Muscle layer of colon (tissue), 2 donors: ENCODE measurements around the gene L1TD1.
"Not testable (repeated sequence)": the region's sequence is repeated elsewhere in the genome, so short reads cannot be mapped to it uniquely, and the experiment has no call there.

ENCODE experiments used
- H3K27ac ChIP-seq: one replicate; pipeline ENCODE4 v1.7.0; 2013; ENCODE audit warnings: low read depth, mild to moderate bottlenecking, low read length, moderate library complexity
- H3K27me3 ChIP-seq, 2 donors: one replicate each; pipeline ENCODE4 v1.7.0; 2013; ENCODE audit warnings: low read length in 2 of 2, mild to moderate bottlenecking in 2 of 2; ENCODE audit not compliant: insufficient read depth in 2 of 2, control insufficient read depth in 1 of 2
- H3K36me3 ChIP-seq: one replicate; pipeline ENCODE4 v1.7.0; 2013; ENCODE audit warnings: mild to moderate bottlenecking, low read length; ENCODE audit not compliant: insufficient read depth
- H3K4me1 ChIP-seq: one replicate; pipeline ENCODE4 v1.7.0; 2013; ENCODE audit warnings: mild to moderate bottlenecking, low read length; ENCODE audit not compliant: insufficient read depth
- H3K4me3 ChIP-seq, 2 donors: one replicate each; pipeline ENCODE4 v1.7.0; 2013; ENCODE audit warnings: low read length in 2 of 2, low read depth in 1 of 2, mild to moderate bottlenecking in 1 of 2, moderate library complexity in 1 of 2
- H3K9ac ChIP-seq: one replicate; pipeline ENCODE4 v1.7.0; 2013; ENCODE audit warnings: low read length
- H3K9me3 ChIP-seq: one replicate; pipeline ENCODE4 v1.7.0; 2013; ENCODE audit warnings: mild to moderate bottlenecking, low read length
- donor health status: abdominal sarcoma.
- donor health status: Adenocarcinoma of cecum.

L1TD1 gene

DNA sequence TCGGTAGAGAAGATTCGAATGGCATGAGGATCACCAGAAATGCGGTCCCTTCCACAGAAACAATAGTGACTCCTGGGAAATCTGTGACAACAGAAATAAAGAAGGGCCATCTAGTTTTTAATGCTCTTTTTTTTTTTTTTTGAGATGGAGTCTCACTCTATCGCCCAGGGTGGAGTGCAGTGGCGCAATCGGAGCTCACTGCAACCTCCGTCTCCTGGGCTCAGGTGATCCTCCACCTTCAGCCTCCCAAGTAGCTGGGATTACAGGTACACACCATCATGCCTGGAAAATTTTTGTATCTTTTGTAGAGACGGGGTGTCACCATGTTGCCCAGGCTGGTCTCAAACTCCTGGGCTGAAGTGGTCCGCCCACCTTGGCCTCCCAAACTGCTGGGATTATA is 43.9 kb downstream of the L1TD1 start:
- H3K27me3 ChIP-seq, result no peaks in the 10 kb centered on the region
- no peak overlapping the region for H3K27ac ChIP-seq
- no peak overlapping the region for H3K9ac ChIP-seq
- H3K4me3 ChIP-seq, result no peak overlapping the region
- peaks cover 9% of the 10 kb centered on the region for H3K4me1 ChIP-seq
- H3K36me3 ChIP-seq, result no peaks in the 10 kb centered on the region
- no peaks in the 10 kb centered on the region for H3K9me3 ChIP-seq

- H3K9ac ChIP-seq, H3K27ac ChIP-seq, H3K27me3 ChIP-seq: not testable (repeated sequence)
Observed at GRCh38 chr1:62239652-62240403, 45.2 kb downstream of the L1TD1 start.

DNA sequence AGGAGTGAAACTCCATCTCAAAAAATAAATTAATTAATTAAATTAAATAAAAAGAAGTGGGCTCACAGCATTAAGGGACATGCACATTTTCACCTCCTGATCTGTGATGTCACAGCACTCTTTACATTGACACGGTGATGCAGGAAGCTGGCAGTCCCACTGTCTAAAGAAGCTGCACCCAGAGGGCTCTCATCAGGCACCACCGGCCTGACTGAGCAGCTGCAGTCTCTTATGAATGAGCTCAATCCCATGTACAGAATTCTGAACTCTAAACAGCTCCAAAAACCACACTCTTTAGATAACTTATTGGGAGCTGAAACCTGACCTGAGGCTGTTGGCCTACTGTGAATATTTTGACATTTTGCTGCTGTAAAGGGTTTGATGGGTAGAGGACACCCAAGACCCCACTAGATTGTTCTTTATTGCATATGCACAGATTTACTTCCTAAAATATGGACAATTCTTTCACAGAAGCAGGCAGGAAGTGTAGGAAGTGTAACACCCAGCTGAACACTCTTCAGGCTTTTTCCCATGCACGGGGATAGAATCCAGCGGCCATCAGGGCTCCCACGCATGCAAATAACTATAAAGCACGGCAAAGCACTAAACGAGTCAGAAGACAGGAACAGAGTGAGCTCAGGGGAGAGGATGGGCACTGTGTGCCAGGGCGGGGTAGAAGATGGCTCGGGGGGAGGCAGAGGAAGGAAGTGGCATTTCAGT is 46.2 kb downstream of the L1TD1 start:
- H3K27ac ChIP-seq, result no peak overlapping the region
- peaks cover 9% of the 10 kb centered on the region for H3K4me1 ChIP-seq

More at GRCh38 chr1:62239652-62240403, 45.2 kb downstream of the L1TD1 start:
- not testable (repeated sequence) for H3K9me3 ChIP-seq, H3K36me3 ChIP-seq, H3K4me3 ChIP-seq, H3K4me1 ChIP-seq

GRCh38 chr1:62241371-62242131 is 46.9 kb downstream of the L1TD1 start:
- Histone ChIP-seq H3K9me3 (no peaks in the 10 kb centered on the region), H3K27me3 (no peaks in the 10 kb centered on the region), H3K4me3 (no peak overlapping the region), H3K36me3 (no peaks in the 10 kb centered on the region), H3K9ac (no peak overlapping the region), H3K4me1 (peaks cover 9% of the 10 kb centered on the region), H3K27ac (no peak overlapping the region)

More for the DNA sequence above, 46.2 kb downstream of the L1TD1 start:
- Histone ChIP-seq H3K36me3 (no peaks in the 10 kb centered on the region), H3K9me3 (no peaks in the 10 kb centered on the region), H3K9ac (no peak overlapping the region), H3K27me3 (no peaks in the 10 kb centered on the region), H3K4me3 (no peak overlapping the region)

DNA sequence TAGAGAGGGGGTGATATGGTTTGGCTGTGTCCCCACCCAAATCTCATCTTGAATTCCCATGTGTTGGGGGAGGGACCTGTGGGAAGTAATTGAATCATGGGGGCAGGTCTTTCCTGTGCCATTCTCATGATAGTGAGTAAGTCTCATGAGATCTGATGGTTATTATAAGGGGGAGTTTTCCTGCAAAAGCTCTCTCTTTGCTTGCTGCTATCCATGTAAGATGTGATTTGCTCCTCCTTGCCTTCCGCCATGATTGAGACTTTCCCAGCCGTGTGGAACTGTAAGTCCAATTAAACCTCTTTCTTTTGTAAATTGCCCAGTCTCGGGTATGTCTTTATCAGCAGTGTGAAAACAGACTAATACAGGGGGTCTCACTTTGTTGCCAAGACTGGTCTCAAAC is 49.7 kb downstream of the L1TD1 start:
- not testable (repeated sequence) for H3K4me1 ChIP-seq, H3K9me3 ChIP-seq, H3K36me3 ChIP-seq, H3K27ac ChIP-seq, H3K4me3 ChIP-seq, H3K9ac ChIP-seq, H3K27me3 ChIP-seq

- no peak overlapping the region for H3K4me3 ChIP-seq
- H3K27ac ChIP-seq, result no peak overlapping the region
- H3K36me3 ChIP-seq, result no peaks in the 10 kb centered on the region
- no peak overlapping the region for H3K9ac ChIP-seq
- H3K27me3 ChIP-seq, result no peaks in the 10 kb centered on the region
- H3K4me1 ChIP-seq, result peaks cover 9% of the 10 kb centered on the region
- H3K9me3 ChIP-seq, result no peaks in the 10 kb centered on the region
Observed at GRCh38 chr1:62245201-62245600, 50.6 kb downstream of the L1TD1 start.

GRCh38 chr1:62247391-62248168 is 52.9 kb downstream of the L1TD1 start:
- Histone ChIP-seq H3K36me3 (no peaks in the 10 kb centered on the region), H3K9me3 (no peaks in the 10 kb centered on the region), H3K4me1 (no peaks in the 10 kb centered on the region), H3K9ac (no peak overlapping the region), H3K27me3 (no peaks in the 10 kb centered on the region), H3K4me3 (no peak overlapping the region), H3K27ac (no peak overlapping the region)

DNA sequence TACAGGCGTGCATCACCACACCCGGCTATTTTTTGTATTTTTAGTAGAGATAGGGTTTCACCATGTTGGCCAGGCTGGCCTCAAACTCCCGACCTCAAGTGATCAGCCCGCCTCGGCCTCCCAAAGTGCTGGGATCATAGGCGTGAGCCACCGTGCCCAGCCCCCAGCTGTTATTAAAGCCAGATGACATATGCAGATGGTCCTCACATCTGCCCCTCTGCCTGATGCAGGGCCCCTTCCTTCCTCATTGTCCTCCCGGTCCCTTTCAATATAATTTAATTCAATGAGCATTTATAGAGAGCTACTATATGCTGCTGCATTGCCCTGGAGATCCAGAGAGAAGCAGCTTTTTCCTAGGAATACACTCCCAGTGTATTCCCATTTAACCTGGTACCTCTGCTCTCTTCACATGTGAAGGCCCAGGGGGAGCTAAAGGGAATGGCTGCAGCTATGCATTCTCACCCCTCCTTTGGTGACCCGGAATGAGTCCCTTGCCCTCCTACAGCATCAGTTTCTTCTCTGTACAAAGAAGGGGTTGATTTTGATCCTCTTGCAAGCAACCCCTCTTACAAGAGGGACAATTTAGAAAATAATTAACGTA is 55.6 kb downstream of the L1TD1 start:
- H3K9ac ChIP-seq, result no peak overlapping the region
- H3K4me1 ChIP-seq, result no peaks in the 10 kb centered on the region
- no peaks in the 10 kb centered on the region for H3K27me3 ChIP-seq
- H3K27ac ChIP-seq, result no peak overlapping the region
- H3K4me3 ChIP-seq, result no peak overlapping the region
- H3K9me3 ChIP-seq, result no peaks in the 10 kb centered on the region
- no peaks in the 10 kb centered on the region for H3K36me3 ChIP-seq

GRCh38 chr1:62259551-62259950 is 64.9 kb downstream of the L1TD1 start:
- Histone ChIP-seq H3K9ac (no peak overlapping the region), H3K27me3 (peaks cover 0 to 3% of the 10 kb centered on the region in 2 donors), H3K36me3 (no peaks in the 10 kb centered on the region), H3K27ac (no peak overlapping the region), H3K9me3 (no peaks in the 10 kb centered on the region), H3K4me3 (no peak overlapping the region), H3K4me1 (no peaks in the 10 kb centered on the region)

GRCh38 chr1:62260688-62261087 is 66.0 kb downstream of the L1TD1 start:
- Histone ChIP-seq H3K4me3 (no peak overlapping the region), H3K36me3 (no peaks in the 10 kb centered on the region), H3K27ac (no peak overlapping the region), H3K9ac (no peak overlapping the region), H3K4me1 (no peaks in the 10 kb centered on the region), H3K9me3 (no peaks in the 10 kb centered on the region), H3K27me3 (peaks cover 0 to 3% of the 10 kb centered on the region in 2 donors)
